Measurements from ENCODE around the gene SCMH1. TPM values are rescaled to one million over a fixed set of nuclear protein-coding genes. Genes with fewer than 3 reads are reported as not detected.

Gene SCMH1
- total and polyA plus RNA-seq, 2 of the 4 experiments (the other 2 are of a cell fraction) = 9.0 to 19.4 TPM

- intact Hi-C loops (cut with micrococcal nuclease) = loop anchor here (1.0 kb wide), 1 partner anchor 88 kb away; no protein-coding TSS in a partner anchor
- Histone ChIP-seq H3K9ac (ENCODE audit: low read depth, low read length) (no peak overlapping the region), H3K9me1 (ENCODE audit: insufficient read depth, low read length) (peaks cover 4% of the 10 kb centered on the region; the same call in 1 of the 2 replicates), H3K14ac (replicated peaks; ENCODE audit: low read depth, low read length) (no peak overlapping the region), H3K4me3 (ENCODE audit: insufficient read depth, low read depth, low read length) (no peak overlapping the region), H3K18ac (ENCODE audit: low read depth, low read length) (no peak overlapping the region), H3K4me2 (ENCODE audit: low read depth, low read length) (no peak overlapping the region), H4K20me1 (ENCODE audit: insufficient read depth, low read length) (peaks cover 12% of the 10 kb centered on the region; the same call in 1 of the 2 replicates), H2BK20ac (ENCODE audit: low read depth, low read length) (no peak overlapping the region), H2AK5ac (ENCODE audit: low read depth, low read length) (no peak overlapping the region), H2BK15ac (ENCODE audit: low read depth, low read length) (no peak overlapping the region), H3K4me1 (ENCODE audit: control insufficient read depth, insufficient read depth, low read length) (0 out of 2 replicates have a peak, but pooled peaks cover 2% of the 10 kb centered on the region), H3K4ac (ENCODE audit: low read depth, low read length) (no peak overlapping the region), H2AK9ac (replicated peaks; ENCODE audit: low read depth, low read length, poor library complexity) (no peak overlapping the region), H3K56ac (ENCODE audit: extremely low read depth, insufficient read depth, low read length) (no peak overlapping the region), H2AFZ (replicated peaks; ENCODE audit: low read length, poor library complexity) (no peak overlapping the region), H3K23ac (ENCODE audit: low read depth, low read length) (no peak overlapping the region), H3K36me3 (ENCODE audit: control insufficient read depth, insufficient read depth, low read length) (peaks cover 3% of the 10 kb centered on the region; the same call in 1 of the 2 replicates), H3K27ac (ENCODE audit: insufficient read depth, low read length) (no peak overlapping the region), H3K27me3 (ENCODE audit: control insufficient read depth, insufficient read depth, low read length) (no peaks in the 10 kb centered on the region), H2BK120ac (ENCODE audit: low read depth, low read length) (no peak overlapping the region), H3K9me3 (ENCODE audit: control insufficient read depth, insufficient read depth, low read length) (peaks cover 1% of the 10 kb centered on the region; the same call in 1 of the 2 replicates), H4K8ac (ENCODE audit: low read depth in 2 of 2, low read length in 2 of 2) (no peak overlapping the region), H4K91ac (ENCODE audit: insufficient read depth, low read depth, low read length) (no peak overlapping the region), H4K5ac (ENCODE audit: low read depth, low read length) (no peak overlapping the region), H3K79me1 (ENCODE audit: low read depth in 1 of 2, low read length in 2 of 2) (peaks cover 23 to 46% of the 10 kb centered on the region in 2 experiments; a peak in 3 of 4 replicates), H2BK5ac (ENCODE audit: low read depth, low read length, poor library complexity, severe bottlenecking) (no peak overlapping the region)
- no peak for DNase-seq
- in situ Hi-C loops (cut with MboI; ENCODE audit: low sequenced_read_pairs) = no loop called here
- ChIA-PET CTCF (no interaction called here), POLR2A (ENCODE audit: unreplicated experiment) (no interaction called here)
- dilution Hi-C loops (cut with HindIII; ENCODE audit: low sequenced_read_pairs, unreplicated experiment) = no loop called here
- no peak for ATAC-seq (ENCODE audit: low read depth)
- BruUV-seq (replicated peaks) = no TSS peak
- WGBS, 2 experiments (ENCODE audit: extremely low coverage in 2 of 2, insufficient read length in 1 of 2) = no CpG with 5 or more reads among the region's 2 CpGs
- TF ChIP-seq ELK1 (IDR thresholded peaks at IDR 0.05; ENCODE audit: borderline replicate concordance, low read depth, low read length) (no peak), CTCF (conservative IDR thresholded peaks at IDR 0.05; ENCODE audit: low read depth, low read length) (no peak), BHLHE40 (IDR thresholded peaks at IDR 0.05; ENCODE audit: low read depth, low read length) (no peak), FOS (IDR thresholded peaks at IDR 0.05; ENCODE audit: low read depth, low read length) (no peak), SMC3 (IDR thresholded peaks at IDR 0.05; ENCODE audit: low read depth, low read length) (no peak), RCOR1 (IDR thresholded peaks at IDR 0.05; ENCODE audit: insufficient replicate concordance, low read length) (no peak), USF2 (IDR thresholded peaks at IDR 0.05; ENCODE audit: low read depth, low read length) (no peak), MXI1 (IDR thresholded peaks at IDR 0.05; ENCODE audit: borderline replicate concordance, low read depth, low read length) (no peak), RFX5 (IDR thresholded peaks at IDR 0.05; ENCODE audit: low read depth, low read length) (no peak), MAFK (IDR thresholded peaks at IDR 0.05; ENCODE audit: low read depth, low read length) (no peak), NFE2L2 (IDR thresholded peaks at IDR 0.05; ENCODE audit: low read depth, low read length) (no peak), POLR2A (IDR thresholded peaks at IDR 0.05; ENCODE audit: low read depth, low read length) (no peak), MAZ (IDR thresholded peaks at IDR 0.05; ENCODE audit: borderline replicate concordance, low read depth, low read length) (no peak), CEBPB (IDR thresholded peaks at IDR 0.05; ENCODE audit: low read depth, low read length) (no peak), RAD21 (IDR thresholded peaks at IDR 0.05; ENCODE audit: low read length) (no peak), CHD1 (IDR thresholded peaks at IDR 0.05; ENCODE audit: low read depth, low read length) (no peak)
Observed at GRCh38 chr1:41222496-41222895, 19.6 kb downstream of the SCMH1 start.

All from IMR-90 (cell line).